ENCODE measurements around the gene MAG. TPM values are rescaled to one million over a fixed set of nuclear protein-coding genes. Genes with fewer than 3 reads are reported as not detected.

MAG gene
- total and polyA plus RNA-seq, 2 of the 13 experiments (the other 11 are each of a cell fraction or from before 2014, with no cell fraction given), result 0.20 to 1.3 TPM

DNA sequence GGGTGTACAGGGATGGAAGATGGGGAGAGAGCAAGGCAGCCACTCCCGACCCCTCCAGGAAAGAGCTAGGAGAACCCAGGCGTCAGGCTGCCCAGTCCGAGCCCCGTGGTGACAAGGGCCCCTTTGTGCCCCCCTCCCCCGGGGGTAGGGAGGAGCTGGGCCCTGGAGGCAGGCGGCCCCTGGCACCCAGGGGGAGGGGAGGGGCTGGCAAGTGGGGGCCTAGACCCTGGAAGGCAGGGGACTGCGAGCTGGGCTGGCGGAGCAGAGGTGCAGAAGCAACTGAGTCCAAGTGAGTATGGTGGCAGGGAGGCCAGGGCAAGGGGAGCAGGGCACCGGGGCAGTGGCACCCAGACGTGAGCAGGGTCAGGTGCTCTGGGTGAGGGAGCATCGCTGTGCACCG lies at the start of gene MAG (continued):
- TF ChIP-seq, protein P1, sequence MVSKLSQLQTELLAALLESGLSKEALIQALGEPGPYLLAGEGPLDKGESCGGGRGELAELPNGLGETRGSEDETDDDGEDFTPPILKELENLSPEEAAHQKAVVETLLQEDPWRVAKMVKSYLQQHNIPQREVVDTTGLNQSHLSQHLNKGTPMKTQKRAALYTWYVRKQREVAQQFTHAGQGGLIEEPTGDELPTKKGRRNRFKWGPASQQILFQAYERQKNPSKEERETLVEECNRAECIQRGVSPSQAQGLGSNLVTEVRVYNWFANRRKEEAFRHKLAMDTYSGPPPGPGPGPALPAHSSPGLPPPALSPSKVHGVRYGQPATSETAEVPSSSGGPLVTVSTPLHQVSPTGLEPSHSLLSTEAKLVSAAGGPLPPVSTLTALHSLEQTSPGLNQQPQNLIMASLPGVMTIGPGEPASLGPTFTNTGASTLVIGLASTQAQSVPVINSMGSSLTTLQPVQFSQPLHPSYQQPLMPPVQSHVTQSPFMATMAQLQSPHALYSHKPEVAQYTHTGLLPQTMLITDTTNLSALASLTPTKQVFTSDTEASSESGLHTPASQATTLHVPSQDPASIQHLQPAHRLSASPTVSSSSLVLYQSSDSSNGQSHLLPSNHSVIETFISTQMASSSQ (IDR thresholded peaks at IDR 0.05; ENCODE audit: low read depth), result no peak
- TF ChIP-seq, protein P1 (CRISPR knock-in tag; IDR thresholded peaks at IDR 0.05; ENCODE audit: borderline replicate concordance), result no peak
- TF ChIP-seq TOE1 (CRISPR knock-in tag; IDR thresholded peaks at IDR 0.05) (no peak), TBX3 (IDR thresholded peaks at IDR 0.05; ENCODE audit: borderline replicate concordance) (no peak), NFKB2 (CRISPR knock-in tag; IDR thresholded peaks at IDR 0.05; ENCODE audit: borderline replicate concordance) (no peak)

DNA sequence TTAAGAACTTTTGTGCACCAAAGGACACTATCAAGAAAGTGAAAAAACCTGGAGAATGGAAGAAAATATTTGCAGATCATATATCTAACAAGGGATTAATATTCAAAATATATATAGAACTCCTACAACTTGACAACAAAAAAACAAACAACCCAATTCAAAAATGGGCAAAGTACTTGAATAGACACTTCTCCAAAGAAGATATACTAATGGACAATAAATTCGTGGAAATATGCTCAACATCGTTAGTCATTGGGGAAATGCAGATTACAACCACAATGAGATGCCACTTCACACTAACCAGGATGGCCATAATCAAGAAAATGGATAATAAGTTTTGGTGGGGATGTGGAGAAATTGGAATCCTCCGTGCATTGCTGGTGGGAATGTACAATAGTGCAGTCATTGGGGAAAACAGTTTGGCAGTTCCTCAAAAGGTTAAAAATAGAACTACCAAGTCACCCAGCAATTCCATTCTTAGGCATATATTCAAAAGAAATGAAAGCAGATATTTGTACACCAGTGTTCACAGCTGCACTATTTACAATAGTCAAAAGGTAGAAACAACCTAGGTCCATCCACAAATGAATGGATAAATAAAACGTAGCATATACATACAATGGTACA lies 45.4 kb upstream of the MAG start:
- in situ Hi-C loops (cut with HindIII; ENCODE audit: extremely low pct_ligation_motif_present, low pct_unique_long_range_greater_than_20kb), result no loop called here

More for the DNA sequence above, 45.4 kb upstream of the MAG start:
- no peak overlapping the region for H3K27ac ChIP-seq (ENCODE audit: extremely low read length, insufficient read depth, low read length)
- WGBS (ENCODE audit: low lambda C conversion rate), result 48% methylated on average over 4 of the region's 4 CpGs
- peaks cover 3 to 12% of the 10 kb centered on the region in 2 experiments; a peak in 2 of 5 replicates for H3K36me3 ChIP-seq (replicated peaks in 1 of 2; ENCODE audit: control insufficient read depth in 1 of 2, insufficient read depth in 2 of 2, low read length in 2 of 2)
- DNase-seq (ENCODE audit: low spot score) (no peak), FAIRE-seq (no peak), ATAC-seq (no peak)
- H3K4me2 ChIP-seq (ENCODE audit: low read depth, low read length), result no peak overlapping the region
- POLR2A ChIA-PET, result no interaction called here
- TF ChIP-seq HOXD1 (CRISPR knock-in tag; IDR thresholded peaks at IDR 0.05) (no peak), ZNF232 (CRISPR knock-in tag; IDR thresholded peaks at IDR 0.05; ENCODE audit: borderline replicate concordance) (no peak), ZNF260 (CRISPR knock-in tag; IDR thresholded peaks at IDR 0.05; ENCODE audit: borderline replicate concordance, low read depth) (no peak), TBL1XR1 (IDR thresholded peaks at IDR 0.05; ENCODE audit: borderline replicate concordance, low read length, partially characterized antibody) (no peak), ZNF431 (CRISPR knock-in tag; IDR thresholded peaks at IDR 0.05; ENCODE audit: borderline replicate concordance, low read depth) (no peak)
- TF ChIP-seq, protein P2, sequence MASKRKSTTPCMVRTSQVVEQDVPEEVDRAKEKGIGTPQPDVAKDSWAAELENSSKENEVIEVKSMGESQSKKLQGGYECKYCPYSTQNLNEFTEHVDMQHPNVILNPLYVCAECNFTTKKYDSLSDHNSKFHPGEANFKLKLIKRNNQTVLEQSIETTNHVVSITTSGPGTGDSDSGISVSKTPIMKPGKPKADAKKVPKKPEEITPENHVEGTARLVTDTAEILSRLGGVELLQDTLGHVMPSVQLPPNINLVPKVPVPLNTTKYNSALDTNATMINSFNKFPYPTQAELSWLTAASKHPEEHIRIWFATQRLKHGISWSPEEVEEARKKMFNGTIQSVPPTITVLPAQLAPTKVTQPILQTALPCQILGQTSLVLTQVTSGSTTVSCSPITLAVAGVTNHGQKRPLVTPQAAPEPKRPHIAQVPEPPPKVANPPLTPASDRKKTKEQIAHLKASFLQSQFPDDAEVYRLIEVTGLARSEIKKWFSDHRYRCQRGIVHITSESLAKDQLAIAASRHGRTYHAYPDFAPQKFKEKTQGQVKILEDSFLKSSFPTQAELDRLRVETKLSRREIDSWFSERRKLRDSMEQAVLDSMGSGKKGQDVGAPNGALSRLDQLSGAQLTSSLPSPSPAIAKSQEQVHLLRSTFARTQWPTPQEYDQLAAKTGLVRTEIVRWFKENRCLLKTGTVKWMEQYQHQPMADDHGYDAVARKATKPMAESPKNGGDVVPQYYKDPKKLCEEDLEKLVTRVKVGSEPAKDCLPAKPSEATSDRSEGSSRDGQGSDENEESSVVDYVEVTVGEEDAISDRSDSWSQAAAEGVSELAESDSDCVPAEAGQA (IDR thresholded peaks at IDR 0.05; ENCODE audit: low read depth), result no peak
- TF ChIP-seq, protein P2 (CRISPR knock-in tag; IDR thresholded peaks at IDR 0.05; ENCODE audit: borderline replicate concordance), result no peak
- no TSS peak for BruUV-seq (replicated peaks)
- H3K4me3 ChIP-seq (replicated peaks in 1 of 3; ENCODE audit: insufficient read depth in 1 of 3, low read depth in 2 of 3, low read length in 3 of 3), result no peak overlapping the region
- H3K9ac ChIP-seq (ENCODE audit: insufficient read depth, low read depth, low read length), result no peak overlapping the region
- H3K79me2 ChIP-seq (ENCODE audit: insufficient read depth, low read length), result peaks cover 23% of the 10 kb centered on the region
- no peaks in the 10 kb centered on the region; the same call in 1 of the 2 replicates for H4K20me1 ChIP-seq (ENCODE audit: insufficient read depth, low read length)
- peaks cover 30% of the 10 kb centered on the region for H3K4me1 ChIP-seq (ENCODE audit: insufficient read depth, low read length)
- H2AFZ ChIP-seq (ENCODE audit: low read length), result no peak overlapping the region
- no peaks in the 10 kb centered on the region; a peak in 1 of 5 replicates for H3K27me3 ChIP-seq (ENCODE audit: control insufficient read depth in 1 of 2, insufficient read depth in 2 of 2, low read length in 2 of 2)
- no peaks in the 10 kb centered on the region for H3K9me3 ChIP-seq (ENCODE audit: low read length)
- intact Hi-C loops (cut with micrococcal nuclease; ENCODE audit: unreplicated experiment), result loop anchor here (10.0 kb wide), 1 partner anchor 248 kb away; the partner anchor contains the start of gene KRTDAP
- CTCF ChIA-PET (ENCODE audit: low intra/inter-chr PET ratio, low total read pairs), result interaction anchor here (1.4 kb wide), 1 partner anchor 222 kb away, joined by 3 read pairs; no protein-coding TSS in a partner anchor
